Stomach smooth muscle (tissue), 2 donors: Measurements from ENCODE around the gene JARID2.
A peak's percentile ranks its signal among the peaks of the same experiment; 100 is the strongest.

Experiments
- H3K27ac ChIP-seq: one replicate; pipeline ENCODE4 v1.7.0; 2013; ENCODE audit warnings: mild to moderate bottlenecking, low read length, inconsistent platforms
- H3K27me3 ChIP-seq, 2 donors: one replicate each; pipeline ENCODE4 v1.7.0; 2013; ENCODE audit warnings: low read length in 2 of 2; ENCODE audit not compliant: insufficient read depth in 2 of 2, control insufficient read depth in 1 of 2
- H3K36me3 ChIP-seq, 2 donors: one replicate each; pipeline ENCODE4 v1.7.0; 2013; ENCODE audit warnings: low read length in 2 of 2; ENCODE audit not compliant: control insufficient read depth in 2 of 2, insufficient read depth in 2 of 2
- H3K4me1 ChIP-seq: one replicate; pipeline ENCODE4 v1.7.0; 2013; ENCODE audit warnings: low read length; ENCODE audit not compliant: control insufficient read depth, insufficient read depth
- H3K4me3 ChIP-seq, 2 donors: one replicate each; pipeline ENCODE4 v1.7.0; 2013; ENCODE audit warnings: low read length in 2 of 2
- H3K9ac ChIP-seq, 2 donors: one replicate each; pipeline ENCODE4 v1.7.0; 2013; ENCODE audit warnings: low read length in 2 of 2, mild to moderate bottlenecking in 1 of 2
- H3K9me3 ChIP-seq, 2 donors: one replicate each; pipeline ENCODE4 v1.7.0; 2013; ENCODE audit warnings: low read length in 2 of 2; ENCODE audit not compliant: control insufficient read depth in 2 of 2
- donor health status: healthy.
- donor health status: Pancreatic carcinoma.

Gene JARID2

GRCh38 chr6:15359335-15359862 is 113.5 kb downstream of the JARID2 start:
- Histone ChIP-seq H3K36me3 (no peaks in the 10 kb centered on the region), H3K27me3 (no peaks in the 10 kb centered on the region), H3K9me3 (no peaks in the 10 kb centered on the region), H3K4me3 (no peak overlapping the region), H3K27ac (no peak overlapping the region), H3K4me1 (peaks cover 5% of the 10 kb centered on the region), H3K9ac (no peak overlapping the region)

DNA sequence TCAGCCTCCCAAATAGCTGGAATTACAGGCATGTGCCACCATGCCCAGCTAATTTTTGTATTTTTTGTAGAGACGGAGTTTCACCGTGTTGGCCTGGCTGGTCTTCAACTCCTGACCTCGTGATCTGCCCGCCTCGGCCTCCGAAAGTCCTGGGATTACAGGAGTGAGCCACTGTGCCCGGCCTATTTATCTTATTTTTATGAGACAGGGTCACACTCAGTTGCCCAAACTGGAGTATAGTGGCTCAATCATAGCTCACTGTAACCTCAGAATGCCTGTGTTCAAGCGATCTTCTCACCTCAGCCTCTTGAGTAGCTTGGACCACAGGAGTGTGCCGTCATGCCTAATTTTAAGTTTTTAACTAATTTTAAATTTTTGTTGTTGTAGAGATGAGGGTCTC is 114.4 kb downstream of the JARID2 start:
- Histone ChIP-seq H3K27ac (no peak overlapping the region), H3K4me1 (peaks cover 5% of the 10 kb centered on the region), H3K9me3 (no peaks in the 10 kb centered on the region), H3K36me3 (no peaks in the 10 kb centered on the region), H3K4me3 (no peak overlapping the region), H3K27me3 (no peaks in the 10 kb centered on the region), H3K9ac (no peak overlapping the region)

DNA sequence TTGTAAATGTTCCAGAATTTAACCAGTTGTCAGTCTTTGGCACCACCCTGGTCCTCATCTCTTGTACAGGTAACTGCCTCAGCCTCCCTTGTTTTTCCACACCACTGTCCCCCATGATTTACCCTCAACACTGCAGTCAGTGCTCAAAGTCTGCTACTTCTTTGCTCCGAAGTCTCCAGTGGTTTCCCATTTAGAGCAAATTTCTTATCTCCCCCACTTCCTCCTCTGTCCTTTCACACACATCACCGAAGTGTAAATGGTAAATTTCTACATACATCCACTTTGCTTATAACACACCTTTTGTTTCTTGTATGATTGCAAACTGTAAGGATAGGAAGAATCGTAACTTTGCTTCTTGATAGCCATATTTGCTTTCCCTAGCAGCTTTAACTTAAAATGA is 115.3 kb downstream of the JARID2 start:
- Histone ChIP-seq H3K9me3 (no peaks in the 10 kb centered on the region), H3K27me3 (no peaks in the 10 kb centered on the region), H3K4me3 (no peak overlapping the region), H3K9ac (no peak overlapping the region), H3K4me1 (no peaks in the 10 kb centered on the region), H3K36me3 (no peaks in the 10 kb centered on the region), H3K27ac (no peak overlapping the region)

GRCh38 chr6:15362274-15363160 is 116.6 kb downstream of the JARID2 start:
- Histone ChIP-seq H3K27ac (no peak overlapping the region), H3K4me1 (no peaks in the 10 kb centered on the region), H3K9me3 (no peaks in the 10 kb centered on the region), H3K4me3 (no peak overlapping the region), H3K36me3 (no peaks in the 10 kb centered on the region), H3K27me3 (no peaks in the 10 kb centered on the region), H3K9ac (no peak overlapping the region)

- Histone ChIP-seq H3K27me3 (no peaks in the 10 kb centered on the region), H3K4me3 (no peak overlapping the region), H3K9me3 (no peaks in the 10 kb centered on the region), H3K9ac (no peak overlapping the region), H3K36me3 (no peaks in the 10 kb centered on the region), H3K4me1 (no peaks in the 10 kb centered on the region), H3K27ac (no peak overlapping the region)
These were observed 117.3 kb downstream of the JARID2 start for GRCh38 chr6:15363164-15363522.

GRCh38 chr6:15363523-15364400 is 117.9 kb downstream of the JARID2 start:
- Histone ChIP-seq H3K27ac (no peak overlapping the region), H3K4me3 (no peak overlapping the region), H3K36me3 (no peaks in the 10 kb centered on the region), H3K27me3 (no peaks in the 10 kb centered on the region), H3K4me1 (no peaks in the 10 kb centered on the region), H3K9me3 (no peaks in the 10 kb centered on the region), H3K9ac (no peak overlapping the region)

DNA sequence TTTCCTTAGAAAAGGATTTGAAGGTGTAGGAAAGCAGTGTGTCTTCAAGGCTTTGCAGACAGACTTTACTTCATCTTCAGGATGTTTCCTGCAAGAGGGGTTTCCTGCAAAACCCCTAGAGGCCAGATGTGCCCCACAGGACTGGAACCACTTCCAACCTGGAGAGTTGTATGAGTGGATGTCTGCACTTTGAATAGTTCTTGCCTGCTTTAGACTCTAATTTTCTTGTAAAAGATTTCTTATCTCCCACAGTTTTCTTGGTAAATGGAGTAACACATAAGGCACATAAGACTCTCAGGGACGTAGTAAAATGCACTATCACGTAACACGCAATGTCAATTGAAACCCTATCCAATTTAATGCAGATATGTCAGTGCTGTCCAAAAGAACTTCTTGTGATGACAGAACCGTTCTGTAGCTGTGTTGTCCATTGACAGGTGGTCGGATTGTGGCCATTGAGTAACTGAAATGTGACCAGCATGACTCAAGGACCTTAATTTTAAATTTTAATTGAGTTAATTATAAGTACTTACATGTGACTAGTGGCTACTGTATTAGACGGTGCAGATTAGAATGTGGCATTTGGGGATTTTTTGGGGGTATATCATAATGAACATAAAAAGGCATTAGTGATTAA is 118.7 kb downstream of the JARID2 start:
- no peak overlapping the region for H3K4me3 ChIP-seq
- no peak overlapping the region for H3K27ac ChIP-seq
- H3K27me3 ChIP-seq, result no peaks in the 10 kb centered on the region
- H3K9me3 ChIP-seq, result no peaks in the 10 kb centered on the region
- H3K36me3 ChIP-seq, result no peaks in the 10 kb centered on the region
- H3K9ac ChIP-seq, result no peak overlapping the region
- H3K4me1 ChIP-seq, result no peaks in the 10 kb centered on the region

DNA sequence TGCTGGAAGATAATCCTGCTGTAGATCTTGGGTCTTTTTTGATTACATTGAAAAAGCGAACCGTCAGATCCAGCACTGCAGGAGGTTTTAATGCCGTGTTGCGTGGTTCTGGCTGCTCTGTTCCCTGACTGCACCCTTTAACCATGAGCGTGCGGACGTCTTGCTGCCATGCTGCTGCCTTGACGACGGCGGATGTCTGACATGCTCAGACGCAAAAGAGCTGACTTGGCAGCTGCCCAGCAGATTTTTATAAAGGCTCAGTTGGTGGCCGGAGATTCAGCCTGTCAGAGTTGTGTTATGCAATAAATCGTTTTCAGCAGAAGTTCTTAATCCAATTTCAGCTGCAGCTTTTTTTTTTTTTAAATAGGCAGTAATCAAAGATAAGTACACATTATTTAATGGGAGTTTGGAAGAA is 119.4 kb downstream of the JARID2 start:
- Histone ChIP-seq H3K27me3 (no peaks in the 10 kb centered on the region), H3K4me3 (peak overlapping the region; percentile 28 to 44), H3K9me3 (no peaks in the 10 kb centered on the region), H3K9ac (peak overlapping the region in 1 of 2 donors; percentile 19), H3K4me1 (no peaks in the 10 kb centered on the region), H3K36me3 (no peaks in the 10 kb centered on the region), H3K27ac (no peak overlapping the region)

GRCh38 chr6:15366003-15366535 is 120.2 kb downstream of the JARID2 start:
- Histone ChIP-seq H3K4me1 (no peaks in the 10 kb centered on the region), H3K36me3 (no peaks in the 10 kb centered on the region), H3K4me3 (no peak overlapping the region), H3K27ac (no peak overlapping the region), H3K9me3 (no peaks in the 10 kb centered on the region), H3K27me3 (no peaks in the 10 kb centered on the region), H3K9ac (no peak overlapping the region)

DNA sequence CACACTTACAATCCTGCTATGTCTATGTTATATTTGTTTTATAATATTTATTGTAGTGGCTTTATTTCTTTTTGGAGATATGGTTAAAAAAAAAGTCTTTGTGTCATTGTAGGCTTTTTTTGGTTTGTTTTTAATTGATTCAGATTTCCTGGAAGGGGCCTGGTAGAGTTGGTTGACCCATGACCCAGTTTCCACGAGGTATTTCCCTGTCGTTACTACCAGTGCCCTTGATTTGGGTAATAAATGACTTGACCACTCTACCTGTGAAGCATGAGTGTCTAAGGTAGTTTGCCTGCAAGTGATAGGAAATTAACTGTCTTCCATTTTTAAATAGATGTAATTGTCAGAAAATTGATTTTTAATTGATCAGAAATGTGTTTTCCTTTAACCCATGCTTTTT is 121.0 kb downstream of the JARID2 start:
- Histone ChIP-seq H3K36me3 (no peaks in the 10 kb centered on the region), H3K27me3 (no peaks in the 10 kb centered on the region), H3K4me1 (peaks cover 7% of the 10 kb centered on the region), H3K9me3 (no peaks in the 10 kb centered on the region), H3K4me3 (no peak overlapping the region), H3K9ac (no peak overlapping the region), H3K27ac (no peak overlapping the region)
